Testis (tissue), 2 donors: ENCODE measurements around the gene PRKCI.

ENCODE experiments used
- CTCF ChIP-seq, 3 experiments: fragments of 450-650 bp in 2 of 3; fragments of 200-600 bp in 1 of 3; sonication (generic) in 1 of 3; IDR thresholded peaks; one replicate each; pipeline ENCODE4 v1.5.1; 2016 to 2019; ENCODE audit warnings: antibody characterized with exemption in 3 of 3, mild to moderate bottlenecking in 2 of 3, moderate library complexity in 1 of 3
- POLR2A ChIP-seq: fragments of 450-650 bp; IDR thresholded peaks from one replicate; pipeline ENCODE4 v1.6.1; 2017; ENCODE audit warnings: antibody characterized with exemption, mild to moderate bottlenecking, moderate library complexity

- no peak for TF ChIP-seq CTCF (IDR thresholded peaks at IDR 0.05)
- TF ChIP-seq POLR2A = no peak
These were observed 79.2 kb downstream of the PRKCI start for GRCh38 chr3:170301405-170301804.
